NCI-H1694 (cell line): ENCODE data around the gene LUZP2.

Experiments used
- DNase-seq: peaks from one replicate; lab custom pipeline; 2025; lab: John Stamatoyannopoulos, UW

The LUZP2 gene

DNA sequence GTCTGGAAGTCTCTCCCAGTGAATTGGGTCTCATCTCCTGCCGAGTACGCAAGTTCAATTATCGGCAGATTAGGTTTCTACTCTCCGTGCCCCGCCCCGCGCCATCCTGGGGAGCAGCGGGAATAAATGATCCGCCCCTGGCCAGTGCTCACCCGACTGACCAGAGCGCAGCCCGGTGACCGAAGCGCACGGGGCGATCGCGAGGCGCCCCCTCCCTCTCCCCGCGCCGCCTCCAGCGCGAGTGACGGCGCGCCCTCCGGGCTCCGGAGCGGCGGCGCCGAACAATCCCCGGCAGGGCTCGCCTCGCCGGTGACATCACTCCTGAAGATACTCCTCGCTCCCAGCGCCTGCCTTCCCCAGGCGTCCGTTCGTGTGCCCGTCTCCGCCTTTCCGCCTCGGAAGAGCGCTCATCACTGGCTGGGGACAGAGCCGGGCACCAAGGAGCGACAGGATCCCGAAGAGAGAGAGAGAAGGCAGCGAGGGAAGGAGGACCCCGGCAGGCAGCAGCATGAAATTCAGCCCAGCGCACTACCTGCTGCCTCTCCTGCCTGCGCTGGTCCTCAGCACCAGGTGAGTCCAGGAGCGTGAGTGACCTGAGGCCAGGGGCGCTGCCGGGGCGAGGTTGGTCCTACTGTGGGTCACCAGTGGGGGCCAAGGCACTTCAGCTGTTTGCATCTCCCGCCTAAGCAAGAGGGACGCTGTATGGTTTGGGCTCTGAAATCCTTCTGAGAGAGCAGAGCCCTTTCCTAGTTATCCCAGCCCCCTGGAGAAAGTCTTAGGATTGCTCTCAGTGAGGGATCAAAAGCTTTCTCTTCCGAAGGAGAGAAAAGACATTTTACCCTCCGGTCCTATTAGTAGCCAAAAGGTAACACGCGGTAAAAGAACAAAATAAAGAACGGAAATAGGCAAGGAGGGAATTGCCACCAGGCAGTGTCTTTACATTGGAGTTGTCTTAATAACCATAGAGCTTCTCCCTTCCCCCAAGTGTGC is at the start of gene LUZP2:
TSS of gene LUZP2 (plus strand) at position 318 of the 990 bp plus-strand sequence.
- no peak for DNase-seq

GRCh38 chr11:24453129-24453718 is 43.6 kb upstream of the LUZP2 start:
- DNase-seq = no peak

DNA sequence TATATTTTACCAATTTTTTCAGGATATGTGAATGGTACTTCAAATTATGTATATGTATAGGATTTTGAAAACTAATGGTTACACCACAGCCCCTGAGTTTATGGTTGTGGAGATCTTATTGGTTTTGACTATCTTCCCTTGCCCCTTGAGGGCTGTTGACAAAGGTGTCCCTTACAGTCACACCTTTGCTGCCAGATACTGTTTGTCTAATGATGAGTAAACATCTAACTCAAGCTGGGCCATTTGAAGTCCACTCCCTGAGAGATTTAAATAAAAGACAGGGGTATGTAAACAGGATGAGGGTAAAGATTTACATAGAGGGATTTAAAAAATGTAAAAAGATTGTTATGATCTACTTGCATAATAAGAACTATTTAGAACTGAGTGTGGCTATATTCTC is 38.9 kb upstream of the LUZP2 start:
- no peak for DNase-seq

DNA sequence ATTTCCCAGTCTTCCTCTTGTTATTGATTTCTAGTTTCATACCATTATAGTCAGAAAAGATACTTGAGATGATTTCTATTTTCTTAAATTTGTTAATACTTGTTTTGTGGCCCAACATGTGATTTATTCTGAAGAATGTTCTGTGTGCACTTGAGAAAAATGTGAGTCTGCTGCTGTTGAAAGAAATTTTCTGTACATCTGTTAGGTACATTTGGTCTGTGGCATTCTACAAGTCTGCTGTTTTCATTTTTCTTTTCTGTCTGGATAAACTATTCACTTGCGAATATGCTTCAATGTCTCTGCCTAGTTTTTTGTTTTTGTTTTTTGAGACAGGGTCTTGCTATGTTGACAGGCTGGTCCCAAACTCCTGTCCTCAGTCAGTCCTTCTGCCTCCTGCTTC is 26.4 kb upstream of the LUZP2 start:
- DNase-seq = no peak

DNA sequence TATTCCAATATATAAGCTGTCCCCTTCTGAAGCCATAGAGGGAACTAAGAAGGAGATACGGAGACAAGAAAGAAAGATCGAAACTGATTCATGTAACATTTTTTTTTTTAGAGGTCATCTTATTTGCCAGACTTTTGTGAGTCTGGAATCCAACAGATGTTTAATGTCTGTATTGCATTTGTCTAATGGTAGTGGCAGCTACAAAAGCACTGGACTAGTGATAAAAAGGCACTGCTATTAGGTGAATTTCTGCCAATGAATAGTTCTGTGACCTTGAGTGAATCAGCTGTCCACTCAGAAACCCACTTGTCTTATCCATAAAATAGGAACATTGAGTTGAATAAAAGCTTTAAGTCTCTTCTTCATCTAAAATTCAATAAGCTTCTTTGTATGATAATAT is 25.8 kb upstream of the LUZP2 start:
- no peak for DNase-seq

DNA sequence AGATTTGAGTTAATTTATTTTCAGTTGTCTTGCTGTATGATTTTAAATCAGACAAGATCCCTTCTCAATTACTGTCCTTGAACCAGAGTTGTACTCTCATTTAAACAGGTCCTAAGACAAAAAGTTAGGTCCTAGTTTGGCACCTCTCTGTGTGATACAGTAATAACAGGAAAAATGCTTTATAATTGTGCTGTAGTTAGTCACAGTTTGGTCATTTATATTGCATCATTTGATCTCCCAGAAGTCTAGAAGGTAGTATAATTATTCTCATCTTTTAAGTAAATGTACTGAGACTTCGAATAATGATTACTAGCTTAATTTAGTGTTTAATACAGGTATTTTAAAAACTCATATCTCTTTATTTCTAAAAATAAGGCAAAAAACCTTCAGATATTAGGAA is 18.1 kb upstream of the LUZP2 start:
- no peak for DNase-seq

DNA sequence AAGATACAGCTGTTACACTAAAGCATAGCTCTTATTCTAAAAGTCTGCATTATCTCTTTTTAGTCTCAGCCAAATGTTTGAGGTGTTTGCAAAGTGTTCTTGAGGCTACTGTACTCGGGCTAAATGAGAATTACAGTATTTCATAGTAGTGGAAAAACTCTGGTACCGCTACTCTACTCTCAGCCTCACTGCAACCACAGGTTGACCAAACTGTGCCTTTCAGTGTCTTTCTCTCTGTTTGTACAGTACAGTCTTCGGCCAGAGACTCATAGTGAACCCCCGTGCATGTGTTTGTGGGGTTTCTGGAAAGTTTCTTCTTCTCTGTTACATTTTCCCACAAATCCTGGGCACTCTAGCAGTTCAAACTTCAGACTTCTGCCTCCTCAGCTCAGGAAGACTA is 7.4 kb upstream of the LUZP2 start:
- no peak for DNase-seq

- DNase-seq = no peak
Measured at GRCh38 chr11:24496386-24496735, 492 bp upstream of the LUZP2 start.

DNA sequence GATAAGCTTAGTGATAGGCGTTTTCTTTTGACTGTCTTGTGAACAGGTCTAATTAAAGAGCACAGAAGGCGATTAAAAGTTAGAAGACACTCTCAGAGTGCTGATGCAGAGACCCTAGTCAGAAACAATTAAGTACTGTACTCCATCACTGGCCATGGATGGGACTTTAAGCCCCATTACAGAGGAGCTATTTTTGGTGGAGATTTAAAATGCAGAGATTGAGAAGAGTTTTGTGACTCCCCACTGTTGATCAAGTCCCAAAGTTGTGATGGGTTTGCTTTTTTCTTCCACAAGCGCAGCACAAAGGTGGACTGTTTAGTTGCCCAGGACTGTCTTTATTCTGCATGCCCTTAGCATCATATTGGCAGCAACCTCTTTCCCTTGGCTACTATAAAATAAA is 978 bp downstream of the LUZP2 start:
- DNase-seq = no peak

- DNase-seq = no peak
Measured at GRCh38 chr11:24502425-24502824, 5.6 kb downstream of the LUZP2 start.

DNA sequence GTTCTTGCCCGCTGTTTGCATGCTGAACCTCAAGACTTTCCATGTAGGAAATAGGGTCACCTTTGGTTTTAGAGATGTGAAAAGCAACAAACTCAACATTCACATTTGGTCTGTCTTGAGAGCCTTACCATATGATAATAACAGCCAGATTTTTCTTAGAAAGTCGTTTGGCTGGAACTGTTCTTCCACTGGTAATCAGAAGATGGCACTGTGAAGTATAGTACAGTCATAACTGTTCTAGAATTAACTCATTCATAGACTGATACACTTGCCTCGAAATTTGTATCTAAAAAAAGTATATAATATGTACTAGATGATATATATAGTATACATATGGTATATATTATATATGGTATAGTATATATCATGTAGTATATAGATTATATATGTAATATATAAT is 12.3 kb downstream of the LUZP2 start:
- no peak for DNase-seq

- DNase-seq = no peak
Measured at GRCh38 chr11:24511511-24511910, 14.7 kb downstream of the LUZP2 start.

DNA sequence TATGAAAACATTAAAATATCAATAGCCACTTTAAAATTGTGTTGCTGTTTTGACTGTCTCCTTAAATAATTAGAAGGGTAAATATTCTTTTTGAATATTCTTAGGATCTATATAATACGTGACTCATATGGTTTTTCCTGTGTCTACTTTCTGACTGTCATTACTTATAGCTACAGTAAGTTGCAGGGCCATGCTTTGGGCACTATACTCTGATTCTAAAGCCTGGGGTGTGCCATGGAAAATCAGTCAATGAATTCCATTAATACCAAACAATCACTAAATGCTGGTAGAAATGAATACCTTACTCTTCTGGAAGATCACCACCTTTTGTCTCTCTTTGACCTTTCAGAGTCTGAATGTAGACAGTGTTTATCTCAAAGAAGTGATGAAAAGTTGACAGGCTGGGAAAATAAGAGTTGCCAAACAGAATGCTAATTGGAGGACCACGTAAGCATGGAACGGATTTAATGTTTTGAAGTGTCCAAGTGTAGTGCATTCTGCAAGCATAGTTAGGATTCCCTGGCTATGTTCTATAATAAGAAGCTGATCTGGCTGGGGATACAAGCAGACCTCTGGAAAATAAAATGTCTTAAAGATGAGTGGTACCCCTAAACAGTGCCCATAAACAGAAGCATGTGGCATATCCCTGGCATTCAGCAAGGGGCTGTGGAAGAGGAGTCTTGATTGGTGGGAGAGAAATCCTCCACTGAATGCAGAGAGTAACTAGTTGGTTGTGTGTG is 16.8 kb downstream of the LUZP2 start:
- DNase-seq = no peak

DNA sequence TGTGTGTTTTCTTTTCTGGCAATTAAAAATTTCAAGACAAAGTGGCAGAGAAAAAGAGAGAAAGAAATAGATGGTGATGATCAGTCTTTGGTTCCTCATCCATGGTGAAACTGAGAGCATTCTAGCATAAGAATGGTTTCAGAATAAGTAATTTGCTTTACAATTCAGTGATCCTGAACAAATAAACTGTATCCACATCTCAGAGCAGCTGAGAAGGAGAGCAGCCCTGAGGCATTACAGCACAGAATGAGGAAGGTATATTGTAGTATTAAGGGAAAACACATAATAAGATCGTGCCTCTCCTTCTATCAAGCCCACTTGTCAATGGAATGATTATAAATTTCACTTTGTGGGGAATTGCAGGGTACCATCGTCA is 17.4 kb downstream of the LUZP2 start:
- DNase-seq = no peak

DNA sequence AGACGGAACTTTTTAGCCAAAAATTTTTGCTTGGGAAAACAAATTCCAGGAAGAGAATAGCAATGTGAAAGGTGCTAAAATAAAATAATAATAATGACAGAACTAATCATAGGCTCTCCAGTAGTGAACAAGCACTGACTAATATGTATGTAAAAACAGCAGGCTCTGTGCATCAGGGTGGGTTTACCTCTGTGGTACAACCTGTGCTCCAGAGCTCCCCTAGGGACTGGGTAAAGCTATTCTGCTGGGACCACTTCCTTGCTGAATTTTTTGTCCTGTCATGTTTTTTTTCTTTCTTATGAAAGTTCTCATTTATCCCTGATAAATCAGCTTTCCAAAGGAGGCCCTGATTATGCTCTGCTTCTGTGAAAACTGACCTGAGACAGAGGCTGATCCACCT is 18.8 kb downstream of the LUZP2 start:
- no peak for DNase-seq

GRCh38 chr11:24516638-24517037 is 19.8 kb downstream of the LUZP2 start:
- no peak for DNase-seq

DNA sequence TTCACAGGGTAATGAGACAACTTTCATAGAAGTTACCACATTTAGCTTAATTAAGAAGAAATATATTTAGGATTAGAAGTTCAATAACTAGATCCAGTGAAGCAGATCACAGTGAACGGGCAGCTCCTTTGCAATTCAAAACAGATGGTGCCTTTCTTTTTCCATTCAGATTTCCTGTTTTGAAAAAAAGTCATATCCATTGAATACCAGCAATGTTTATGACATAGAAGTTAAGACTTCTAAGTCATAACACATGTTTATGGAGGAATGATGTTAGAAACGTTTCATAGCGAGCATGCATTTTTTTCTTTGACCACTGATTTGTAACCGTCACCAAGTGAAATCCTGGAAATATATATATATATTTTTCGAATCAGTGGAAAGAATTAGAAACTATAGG is 24.7 kb downstream of the LUZP2 start:
- no peak for DNase-seq

DNA sequence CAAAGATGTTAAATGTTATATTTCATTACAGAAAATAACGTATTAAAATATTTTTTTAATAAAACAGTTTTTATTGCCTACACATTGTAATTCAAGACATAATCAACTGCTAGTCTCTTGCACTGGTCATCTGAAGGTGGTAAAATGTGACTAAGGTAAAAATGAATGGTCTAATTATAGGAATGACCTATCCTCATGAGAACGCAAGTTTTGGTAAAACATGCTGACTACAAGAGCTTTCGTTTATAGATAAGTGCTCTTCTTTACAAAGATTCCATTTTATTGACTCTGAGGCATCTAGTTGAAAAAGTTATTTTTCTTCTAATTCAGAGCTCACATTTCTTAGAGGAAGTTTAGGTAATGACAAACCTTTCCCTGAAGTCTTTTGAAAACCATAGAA is 27.3 kb downstream of the LUZP2 start:
- DNase-seq = no peak

- DNase-seq = no peak
Measured at GRCh38 chr11:24531528-24531927, 34.7 kb downstream of the LUZP2 start.

- DNase-seq = no peak
Measured at GRCh38 chr11:24543771-24544170, 46.9 kb downstream of the LUZP2 start.

- DNase-seq = no peak
Measured at GRCh38 chr11:24556693-24557092, 59.8 kb downstream of the LUZP2 start.

DNA sequence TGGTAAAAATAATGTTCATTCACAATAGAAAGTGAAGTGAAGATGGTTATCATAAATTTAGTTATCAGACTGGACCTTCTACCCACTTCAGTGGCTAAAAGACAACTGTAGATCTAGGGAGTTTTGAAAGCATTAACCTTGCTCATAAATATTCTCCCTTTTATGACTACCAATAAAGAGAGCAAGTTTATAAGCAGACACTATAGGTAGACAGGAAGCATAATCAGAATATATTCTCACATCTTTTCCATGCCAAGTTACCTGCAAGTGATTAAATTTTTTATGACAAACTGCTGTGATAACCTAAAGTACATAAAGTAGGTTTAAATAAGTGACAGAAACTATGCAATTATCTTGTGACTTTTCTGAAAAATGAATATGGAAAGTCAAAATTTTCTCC is 62.5 kb downstream of the LUZP2 start:
- DNase-seq = no peak

DNA sequence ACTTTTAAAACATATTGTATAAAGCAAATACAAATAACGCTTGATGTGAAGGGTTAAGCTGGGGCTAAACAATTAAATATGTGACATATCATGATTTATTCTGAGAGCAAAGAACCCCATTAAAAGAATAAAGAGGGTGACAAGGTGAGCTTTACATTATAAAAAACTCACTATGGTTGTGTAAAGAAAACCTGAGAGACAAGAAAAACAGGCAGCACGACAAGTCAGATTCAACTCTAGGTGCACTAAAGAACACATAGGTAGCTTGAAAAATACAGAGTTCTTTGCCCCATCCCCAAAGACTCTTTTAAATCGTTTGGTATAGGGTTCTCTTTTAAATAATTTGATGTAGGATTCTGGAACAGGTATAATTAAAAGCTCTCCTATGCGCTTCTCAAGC is 63.5 kb downstream of the LUZP2 start:
- no peak for DNase-seq
